ENCODE results near the gene PTPRH.

PTPRH gene

DNA sequence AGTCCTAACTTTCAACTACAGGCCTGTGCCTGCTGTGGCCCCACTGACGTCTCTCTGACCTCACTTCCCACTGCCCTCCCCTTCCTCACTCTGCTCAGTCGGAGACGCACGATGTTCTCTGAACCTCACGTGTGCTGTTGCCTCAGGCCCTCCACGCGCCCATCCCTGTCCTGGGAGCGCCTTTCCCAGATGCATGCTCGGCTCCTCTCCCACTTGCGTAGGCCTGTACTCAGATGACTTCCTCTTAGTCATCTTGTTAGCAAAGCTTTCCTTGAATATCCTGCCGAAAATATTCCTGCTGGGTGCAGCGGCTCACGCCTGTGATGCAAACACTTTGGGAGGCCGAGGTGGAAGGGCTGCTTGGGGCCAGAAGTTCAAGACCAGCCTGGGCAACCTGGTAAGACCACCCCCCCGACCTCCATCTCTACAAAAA is 19.9 kb downstream of the PTPRH start:
- DNase-seq (ENCODE audit: insufficient read length, low spot score) (no peak), FAIRE-seq (no peak)
- TF ChIP-seq, protein P1, sequence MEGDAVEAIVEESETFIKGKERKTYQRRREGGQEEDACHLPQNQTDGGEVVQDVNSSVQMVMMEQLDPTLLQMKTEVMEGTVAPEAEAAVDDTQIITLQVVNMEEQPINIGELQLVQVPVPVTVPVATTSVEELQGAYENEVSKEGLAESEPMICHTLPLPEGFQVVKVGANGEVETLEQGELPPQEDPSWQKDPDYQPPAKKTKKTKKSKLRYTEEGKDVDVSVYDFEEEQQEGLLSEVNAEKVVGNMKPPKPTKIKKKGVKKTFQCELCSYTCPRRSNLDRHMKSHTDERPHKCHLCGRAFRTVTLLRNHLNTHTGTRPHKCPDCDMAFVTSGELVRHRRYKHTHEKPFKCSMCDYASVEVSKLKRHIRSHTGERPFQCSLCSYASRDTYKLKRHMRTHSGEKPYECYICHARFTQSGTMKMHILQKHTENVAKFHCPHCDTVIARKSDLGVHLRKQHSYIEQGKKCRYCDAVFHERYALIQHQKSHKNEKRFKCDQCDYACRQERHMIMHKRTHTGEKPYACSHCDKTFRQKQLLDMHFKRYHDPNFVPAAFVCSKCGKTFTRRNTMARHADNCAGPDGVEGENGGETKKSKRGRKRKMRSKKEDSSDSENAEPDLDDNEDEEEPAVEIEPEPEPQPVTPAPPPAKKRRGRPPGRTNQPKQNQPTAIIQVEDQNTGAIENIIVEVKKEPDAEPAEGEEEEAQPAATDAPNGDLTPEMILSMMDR (IDR thresholded peaks at IDR 0.05; ENCODE audit: insufficient read depth, missing control alignments): no peak

DNA sequence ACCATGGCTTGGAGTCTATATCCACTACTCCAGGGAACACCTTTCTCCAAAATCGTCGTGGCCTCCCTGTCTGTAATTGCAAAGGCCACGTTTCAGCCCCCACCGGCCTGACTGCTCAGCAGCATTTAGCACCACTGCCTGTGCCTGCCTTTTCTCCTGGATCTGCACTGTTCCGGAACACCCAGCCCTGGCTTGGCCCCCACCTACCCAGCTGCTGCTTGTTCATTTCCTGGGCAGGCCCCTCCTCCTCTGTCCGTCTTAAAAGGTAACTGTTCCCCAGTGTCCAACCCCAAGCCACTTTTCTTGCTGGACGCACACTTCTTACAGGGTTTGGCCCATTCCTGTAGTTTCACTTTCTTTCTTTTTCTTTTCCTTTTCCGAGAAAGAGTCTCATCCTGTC is 20.7 kb downstream of the PTPRH start:
- TF ChIP-seq, protein P1 (IDR thresholded peaks at IDR 0.05; ENCODE audit: insufficient read depth, missing control alignments): no peak
- DNase-seq (ENCODE audit: insufficient read length, low spot score) (no peak), FAIRE-seq (no peak)

DNA sequence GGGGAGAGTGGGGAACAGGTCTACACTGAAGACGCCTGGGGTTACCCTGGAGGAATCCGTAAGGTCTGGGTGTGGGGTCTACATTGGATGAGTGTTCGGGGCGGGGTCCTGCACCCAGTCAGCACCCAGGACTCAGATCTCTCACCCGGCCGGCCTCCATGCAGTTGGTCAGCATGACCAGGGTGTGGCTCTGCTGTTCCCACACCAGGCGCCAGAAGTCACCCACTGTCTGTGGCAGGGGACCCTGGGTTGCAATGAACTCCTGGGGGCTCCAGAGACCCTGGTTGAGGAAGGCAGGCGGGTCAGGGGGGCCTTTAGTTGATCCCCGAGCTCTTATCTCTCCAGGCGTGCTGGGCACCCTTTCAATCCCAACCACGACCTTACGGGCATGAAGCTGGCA is 23.2 kb downstream of the PTPRH start:
- TF ChIP-seq, protein P1 (IDR thresholded peaks at IDR 0.05; ENCODE audit: insufficient read depth, missing control alignments): no peak
- FAIRE-seq (no peak), DNase-seq (ENCODE audit: insufficient read length, low spot score) (no peak)

DNA sequence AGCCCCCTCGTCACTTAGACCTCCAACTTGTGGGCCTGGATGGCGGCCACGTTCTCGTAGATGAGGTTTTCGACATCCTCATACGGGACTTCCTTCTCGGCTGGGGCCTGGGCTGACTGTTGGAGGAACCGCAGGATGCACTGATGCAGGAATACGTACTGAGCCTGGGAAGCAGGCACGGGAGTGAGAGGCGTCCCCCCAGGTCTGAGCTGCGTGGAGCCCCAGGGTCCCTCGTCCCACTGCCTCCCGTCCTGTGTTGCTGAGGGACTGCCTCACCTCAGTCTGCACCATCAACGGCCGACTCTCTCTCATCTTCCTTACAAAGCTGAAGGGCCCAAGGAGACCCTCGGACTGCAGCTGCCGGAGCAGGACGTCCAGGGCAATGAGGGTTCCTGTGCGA is 27.6 kb downstream of the PTPRH start:
- FAIRE-seq (no peak), DNase-seq (ENCODE audit: insufficient read length, low spot score) (no peak)
- TF ChIP-seq, protein P1 (IDR thresholded peaks at IDR 0.05; ENCODE audit: insufficient read depth, missing control alignments): no peak

DNA sequence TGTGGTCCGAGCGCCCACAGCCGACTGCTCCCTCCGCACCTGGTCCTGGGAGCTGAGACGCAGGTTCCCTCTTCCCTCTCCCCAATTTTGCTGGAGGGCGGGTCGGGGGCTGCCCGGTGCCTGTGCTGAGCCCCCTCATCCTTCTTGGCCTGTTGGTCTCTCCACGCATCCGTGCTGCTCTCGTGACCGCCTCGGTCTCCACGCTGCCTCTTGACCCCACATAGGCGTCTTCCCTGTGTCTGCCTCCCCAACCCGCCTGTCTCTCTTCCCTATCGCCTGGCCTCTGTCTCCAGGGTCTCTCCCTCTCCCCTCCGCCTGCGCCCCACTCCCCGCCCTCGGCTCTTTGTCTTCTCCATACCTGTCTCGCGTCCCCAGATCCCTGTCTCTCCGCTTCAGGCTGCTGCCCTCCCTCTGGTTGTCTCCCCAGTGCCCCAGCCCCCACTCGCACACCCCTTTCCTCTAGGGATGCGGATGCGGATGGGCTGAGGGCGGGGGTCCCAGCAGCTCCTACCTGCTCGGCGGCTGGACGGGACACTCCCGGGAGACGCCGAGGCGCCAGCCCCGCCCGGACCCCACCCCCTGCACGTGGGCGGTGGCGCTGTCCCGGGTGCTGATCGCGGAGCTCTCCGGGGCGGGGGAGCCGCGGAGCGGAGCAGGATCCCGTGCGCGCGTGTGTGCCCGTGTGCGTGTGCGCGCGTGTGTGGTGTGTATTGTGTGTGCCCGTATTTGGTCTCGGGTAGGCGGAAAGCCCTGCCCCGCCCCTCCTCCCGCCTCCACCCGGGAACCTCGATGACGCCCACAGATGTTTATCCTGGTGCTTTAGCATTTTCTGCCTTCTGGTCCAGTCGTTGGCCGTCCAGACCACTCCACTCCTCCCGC is 29.5 kb downstream of the PTPRH start, which contains the start of gene SYT5:
Gene SYT5 (minus strand): TSS at position 684 of the 879 bp plus-strand sequence. CDS start 1,248 bp downstream, outside the sequence.
- TF ChIP-seq, protein P1 (IDR thresholded peaks at IDR 0.05; ENCODE audit: insufficient read depth, missing control alignments): no peak
- DNase-seq (ENCODE audit: insufficient read length, low spot score): no peak
- FAIRE-seq: no peak

DNA sequence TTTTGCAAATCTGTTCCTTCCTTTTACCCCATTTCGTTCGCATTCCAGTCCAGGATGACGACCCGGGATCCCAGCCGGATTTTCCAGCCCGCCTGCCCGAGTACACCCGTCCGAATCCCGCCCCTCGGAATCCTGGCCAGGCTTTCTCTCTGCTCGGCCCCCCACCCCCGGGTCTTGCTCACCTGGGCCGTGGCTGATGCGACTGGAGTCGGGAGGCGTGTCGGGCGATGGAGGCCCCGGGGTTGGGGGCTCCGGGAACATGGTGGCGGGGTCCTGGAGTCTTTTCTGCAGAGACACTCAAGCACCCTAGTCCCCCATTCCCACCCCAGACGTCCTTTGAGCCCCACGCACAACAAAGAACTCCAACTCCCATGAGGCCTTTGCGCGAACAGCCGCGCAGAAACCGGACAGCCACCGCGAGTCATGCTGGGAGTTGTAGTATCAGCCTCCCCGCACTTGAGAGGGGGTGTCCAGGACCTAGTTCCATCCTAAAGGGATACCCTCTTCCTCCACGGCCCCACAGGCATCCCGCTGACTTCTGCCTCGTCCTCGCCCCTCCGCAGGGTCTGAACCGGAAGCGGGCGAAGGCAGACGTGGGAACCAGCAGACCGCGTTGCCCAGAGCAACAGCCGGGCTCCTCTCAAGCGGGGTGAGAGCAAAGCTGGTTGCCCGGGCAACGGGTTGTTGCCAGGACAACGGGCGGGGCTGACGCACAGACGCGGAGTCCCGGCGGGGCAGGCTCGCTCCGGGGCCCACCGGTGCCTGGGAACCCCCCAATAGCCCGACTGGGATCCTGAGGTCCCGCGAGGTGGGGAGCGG is 30.3 kb downstream of the PTPRH start:
- TF ChIP-seq, protein P1 (IDR thresholded peaks at IDR 0.05; ENCODE audit: insufficient read depth, missing control alignments): no peak
- no peak for FAIRE-seq
- peak; percentile 97 for DNase-seq (ENCODE audit: insufficient read length, low spot score)

Data from D721Med (cell line).